Cardiac fibroblast (primary cell): ENCODE data around the gene CAV2.

Source experiments
- DNase-seq, 2 donors: peaks; one replicate each; pipeline versions ENCODE4 v3.0.0 to v3.0.0-alpha.2; 2010; ENCODE audit warnings: low read depth in 2 of 2
- H3K4me3 ChIP-seq, 2 donors: replicated peaks in 1 of 2; 1 replicate in 1 of 2; 2 replicates in 1 of 2; pipeline ENCODE4 v1.5.1; 2011; ENCODE audit warnings: low read depth in 2 of 2, low read length in 2 of 2, mild to moderate bottlenecking in 2 of 2, moderate library complexity in 1 of 2
- TF ChIP-seq, protein P1 (sequence below): IDR thresholded peaks from one replicate; pipeline ENCODE4 v1.5.1; 2011; ENCODE audit warnings: low read depth, mild to moderate bottlenecking, low read length, inconsistent platforms

Gene CAV2

DNA sequence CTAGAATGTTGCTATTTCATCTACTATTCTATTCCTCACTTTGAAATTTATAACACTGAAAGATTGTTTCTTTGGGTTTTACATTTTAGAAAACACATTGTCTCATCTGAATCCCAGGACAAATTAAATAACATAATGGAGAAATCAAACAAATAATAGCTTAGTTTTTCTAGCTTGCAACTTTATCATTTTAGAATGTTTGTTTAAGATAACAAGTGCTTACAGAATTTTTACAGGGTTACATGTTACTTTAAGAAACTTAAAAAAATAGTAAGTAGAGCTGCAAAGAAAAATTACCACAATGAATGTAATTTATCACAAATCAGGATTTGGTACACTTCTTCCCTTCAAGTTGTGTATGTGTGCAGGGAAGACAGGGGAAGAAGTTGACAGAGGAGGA, 11.3 kb downstream of the CAV2 start:
- no peak for DNase-seq
- no peak overlapping the region for H3K4me3 ChIP-seq

DNA sequence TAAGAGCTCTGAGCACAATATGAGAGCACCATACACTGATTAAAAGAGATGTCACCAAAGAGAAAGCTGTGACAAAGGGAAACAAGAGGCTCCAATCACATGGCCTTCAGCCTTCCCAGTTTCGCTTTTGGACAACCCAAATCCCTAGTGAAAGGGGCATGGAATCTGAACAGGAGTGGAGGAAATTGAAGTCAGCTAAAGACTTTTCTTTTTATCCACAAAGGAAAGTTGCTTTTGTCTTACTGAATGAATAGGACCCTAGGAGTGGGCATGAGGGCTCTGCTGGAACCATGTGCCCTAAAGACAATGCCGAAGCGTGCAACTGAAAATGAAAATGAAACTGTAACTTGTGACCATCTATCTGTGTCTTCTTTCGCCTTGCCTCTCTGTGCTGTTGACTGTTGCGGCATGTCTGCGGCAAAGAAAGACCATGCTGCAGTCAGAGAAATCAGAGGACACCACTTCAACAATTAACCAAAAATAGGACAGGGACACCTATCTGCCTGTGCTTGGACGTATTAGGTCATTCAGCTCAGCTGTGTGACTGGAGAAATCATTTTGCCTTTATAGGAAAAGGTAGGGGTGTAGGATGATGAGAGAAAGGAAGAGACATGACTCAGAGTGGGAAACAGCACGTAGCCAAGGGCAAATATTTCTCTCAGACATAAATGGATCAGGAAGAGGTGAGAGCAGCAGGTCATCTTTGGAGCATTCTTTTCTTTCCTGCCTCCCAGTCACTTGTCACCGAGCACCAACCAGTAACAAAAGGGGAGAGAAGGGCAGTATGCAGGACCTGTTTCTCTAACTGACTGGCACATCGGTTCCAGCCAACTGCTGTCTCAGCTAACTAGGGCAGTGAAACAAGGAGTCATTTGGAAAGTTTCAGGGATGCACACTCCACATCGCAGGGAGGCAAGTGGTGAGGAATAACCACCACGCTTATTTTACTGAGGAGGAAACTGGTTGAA, 12.3 kb downstream of the CAV2 start:
- TF ChIP-seq, protein P1, sequence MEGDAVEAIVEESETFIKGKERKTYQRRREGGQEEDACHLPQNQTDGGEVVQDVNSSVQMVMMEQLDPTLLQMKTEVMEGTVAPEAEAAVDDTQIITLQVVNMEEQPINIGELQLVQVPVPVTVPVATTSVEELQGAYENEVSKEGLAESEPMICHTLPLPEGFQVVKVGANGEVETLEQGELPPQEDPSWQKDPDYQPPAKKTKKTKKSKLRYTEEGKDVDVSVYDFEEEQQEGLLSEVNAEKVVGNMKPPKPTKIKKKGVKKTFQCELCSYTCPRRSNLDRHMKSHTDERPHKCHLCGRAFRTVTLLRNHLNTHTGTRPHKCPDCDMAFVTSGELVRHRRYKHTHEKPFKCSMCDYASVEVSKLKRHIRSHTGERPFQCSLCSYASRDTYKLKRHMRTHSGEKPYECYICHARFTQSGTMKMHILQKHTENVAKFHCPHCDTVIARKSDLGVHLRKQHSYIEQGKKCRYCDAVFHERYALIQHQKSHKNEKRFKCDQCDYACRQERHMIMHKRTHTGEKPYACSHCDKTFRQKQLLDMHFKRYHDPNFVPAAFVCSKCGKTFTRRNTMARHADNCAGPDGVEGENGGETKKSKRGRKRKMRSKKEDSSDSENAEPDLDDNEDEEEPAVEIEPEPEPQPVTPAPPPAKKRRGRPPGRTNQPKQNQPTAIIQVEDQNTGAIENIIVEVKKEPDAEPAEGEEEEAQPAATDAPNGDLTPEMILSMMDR: no peak
- DNase-seq: peak; percentile 37 to 72
- peak overlapping the region; percentile 1 to 46 for H3K4me3 ChIP-seq

More for the DNA sequence above, 11.3 kb downstream of the CAV2 start:
- TF ChIP-seq, protein P1: no peak

DNA sequence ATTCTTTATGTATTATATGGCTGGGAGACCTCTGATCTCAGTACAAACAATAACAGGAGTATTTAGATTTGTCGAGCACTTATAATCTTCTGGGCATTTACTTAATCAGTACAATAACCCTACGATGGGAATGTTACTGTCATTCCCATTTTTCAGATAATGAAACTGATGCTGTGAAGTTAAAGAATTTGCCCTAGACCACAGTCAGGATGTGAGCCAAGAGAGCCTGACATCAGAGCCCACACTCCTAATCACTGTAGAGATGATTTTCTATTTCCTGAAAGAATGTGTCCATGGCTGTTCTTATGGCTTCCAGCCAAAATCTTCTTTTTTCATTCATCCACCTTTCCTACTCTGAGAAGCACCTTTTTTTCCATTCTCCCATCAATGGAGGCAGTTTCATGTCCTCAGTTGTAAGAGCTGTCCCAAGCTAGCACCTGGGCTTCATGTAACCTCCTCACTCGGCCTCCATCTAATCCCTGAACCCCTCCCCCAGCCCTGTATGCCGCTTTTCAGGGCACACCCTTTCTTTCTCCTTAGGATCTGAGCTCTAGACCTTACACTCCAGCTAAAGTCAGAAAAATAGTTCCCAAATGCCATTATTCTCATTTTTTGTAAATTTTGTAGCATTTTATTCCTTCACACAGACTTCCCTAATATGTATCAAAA, 13.1 kb downstream of the CAV2 start:
- peak overlapping the region in 1 of 2 donors; percentile 46 for H3K4me3 ChIP-seq
- peak; percentile 56 to 63 for DNase-seq
- TF ChIP-seq, protein P1: no peak

DNA sequence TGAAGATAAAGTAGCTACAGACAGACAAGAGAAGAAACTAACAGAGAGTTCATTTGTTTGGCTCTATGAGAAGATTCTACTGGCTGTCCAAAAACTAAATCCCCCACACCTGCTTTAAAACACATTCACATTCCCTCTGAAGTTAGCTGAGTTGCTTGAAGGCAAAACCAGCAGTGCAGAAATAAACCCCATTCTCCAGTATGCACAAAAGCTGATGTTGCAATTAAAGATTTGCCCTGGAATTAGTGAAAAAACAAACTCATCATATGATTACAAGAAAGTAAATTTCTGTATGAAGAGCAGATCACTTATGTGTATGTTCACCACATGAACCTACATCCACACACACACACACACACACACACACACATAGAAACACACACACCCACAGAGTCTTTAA, 16.0 kb downstream of the CAV2 start:
- no peak overlapping the region for H3K4me3 ChIP-seq
- DNase-seq: no peak
- TF ChIP-seq, protein P1: no peak

DNA sequence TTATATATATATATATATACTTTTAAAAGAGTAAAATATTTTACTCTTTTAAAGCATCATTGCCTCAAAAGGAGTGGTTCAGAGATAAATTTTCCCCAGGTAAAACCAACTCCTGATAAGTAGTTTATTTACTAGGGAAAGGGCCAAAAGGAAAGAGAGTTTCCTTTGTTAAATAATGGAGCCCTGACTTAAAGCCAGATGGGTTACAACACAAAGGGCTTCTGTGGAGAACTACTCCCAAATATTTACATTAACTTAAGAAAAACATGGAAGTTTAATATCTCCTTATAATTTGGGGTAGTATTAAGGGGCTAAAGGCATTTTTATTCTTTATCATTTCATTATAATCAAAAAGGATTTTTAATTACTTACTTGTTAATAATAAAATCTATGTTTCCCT, 16.8 kb downstream of the CAV2 start:
- no peak overlapping the region for H3K4me3 ChIP-seq
- DNase-seq: no peak
- TF ChIP-seq, protein P1: no peak

DNA sequence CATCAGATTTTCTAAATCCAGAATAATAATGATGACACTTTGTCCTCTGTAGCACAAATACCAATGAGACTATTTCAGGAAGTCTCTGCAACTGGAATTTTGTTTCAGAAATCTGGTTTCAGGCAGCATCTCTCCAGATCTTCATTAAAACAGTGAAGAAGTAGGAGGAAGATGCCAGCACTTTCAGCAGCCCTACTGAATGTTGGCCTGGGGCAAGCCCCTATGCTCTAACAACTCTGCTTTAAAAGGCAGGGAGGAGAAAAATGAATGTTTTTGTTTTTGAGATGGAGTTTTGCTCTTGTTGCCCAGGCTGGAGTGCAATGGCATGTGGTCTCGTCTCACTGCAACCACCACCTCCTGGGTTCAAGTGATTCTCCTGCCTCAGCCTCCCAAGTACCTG, 18.1 kb downstream of the CAV2 start:
- TF ChIP-seq, protein P1: no peak
- no peak overlapping the region for H3K4me3 ChIP-seq
- no peak for DNase-seq
